GM19328 (cell line): ENCODE results near the gene LDLRAD4.

ENCODE experiments used
- ATAC-seq: cut with Tn5 transposase; IDR thresholded peaks from one replicate; pipeline ENCODE4 v1.9.1; 2021; ENCODE audit warnings: mild to moderate bottlenecking, moderate library complexity; ENCODE audit not compliant: unreplicated experiment

The LDLRAD4 gene

DNA sequence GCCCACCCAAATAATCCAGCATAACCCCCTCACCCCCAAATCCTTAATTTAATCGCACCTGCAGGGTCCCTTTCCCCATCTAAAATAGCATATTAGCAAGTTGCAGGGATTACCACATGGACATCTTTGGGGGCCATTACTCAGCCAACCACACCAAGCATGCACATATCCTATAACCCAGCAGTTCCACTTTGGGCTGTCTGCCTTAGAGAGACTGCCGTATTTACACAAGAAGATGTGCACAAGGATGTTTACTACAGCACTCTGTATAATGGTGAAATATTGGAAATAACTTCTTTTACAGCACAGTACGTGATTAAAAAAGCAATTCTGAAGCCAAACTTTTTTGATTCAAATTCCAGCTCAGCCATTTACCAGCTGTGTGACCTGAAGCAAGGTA, 17.3 kb upstream of the LDLRAD4 start:
- ATAC-seq = no peak

DNA sequence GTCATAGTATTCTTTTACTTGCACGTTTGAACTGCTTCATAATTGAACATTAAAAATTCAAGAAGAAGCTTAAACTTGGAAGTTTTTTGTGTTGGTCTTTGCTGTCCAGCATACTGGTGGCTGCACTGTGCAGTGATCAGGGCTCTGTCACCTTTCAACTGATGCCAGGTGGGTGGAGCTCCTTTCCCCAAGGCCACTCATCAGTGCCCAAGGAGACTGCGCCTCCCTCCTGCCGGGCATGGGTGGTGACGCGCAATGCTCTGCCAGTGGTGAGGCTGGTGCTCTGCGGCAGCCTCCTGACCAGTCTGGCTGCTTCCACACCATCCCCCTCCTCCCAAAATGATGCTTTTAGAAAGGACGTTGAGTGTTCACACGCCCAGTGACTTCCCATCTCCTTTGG, 16.0 kb upstream of the LDLRAD4 start:
- ATAC-seq = no peak

DNA sequence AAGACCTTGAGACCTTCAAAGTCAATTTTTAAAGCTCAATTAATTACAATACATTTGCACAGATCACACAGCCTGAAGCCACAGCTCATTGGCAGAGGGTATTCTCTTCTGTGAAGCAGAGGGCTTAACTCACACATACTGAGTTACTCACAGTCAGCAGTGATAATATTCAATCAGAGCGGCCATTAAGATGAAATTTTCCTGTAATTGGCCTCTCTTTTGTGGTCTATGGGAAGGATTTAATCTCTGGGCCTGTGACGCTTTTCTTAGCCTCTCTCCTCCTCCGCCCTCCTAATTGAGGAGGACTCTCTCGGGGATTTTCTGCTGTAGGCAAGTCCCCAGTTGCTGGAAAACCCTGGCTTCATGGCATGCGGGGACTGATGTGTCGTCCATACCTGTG, 12.3 kb upstream of the LDLRAD4 start:
- no peak for ATAC-seq

DNA sequence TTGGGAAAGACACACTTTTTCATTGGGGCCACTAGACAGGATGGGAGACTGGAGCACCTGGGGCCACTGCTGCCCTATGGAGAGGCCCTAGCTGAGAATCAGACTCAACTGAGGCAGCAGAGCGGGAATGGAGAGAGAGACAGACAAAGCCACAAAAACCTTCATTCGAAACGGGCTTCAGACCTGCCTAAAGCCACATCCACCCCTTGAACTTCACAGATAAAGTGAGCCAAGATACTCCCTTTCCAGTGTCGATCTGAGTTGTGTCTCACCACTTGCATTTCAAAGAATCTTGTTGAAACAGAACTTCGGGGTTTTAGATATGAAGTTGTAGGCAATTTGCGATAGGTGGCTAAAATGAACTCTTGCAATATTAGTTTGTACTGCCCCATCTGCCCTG, 11.3 kb upstream of the LDLRAD4 start:
- no peak for ATAC-seq

DNA sequence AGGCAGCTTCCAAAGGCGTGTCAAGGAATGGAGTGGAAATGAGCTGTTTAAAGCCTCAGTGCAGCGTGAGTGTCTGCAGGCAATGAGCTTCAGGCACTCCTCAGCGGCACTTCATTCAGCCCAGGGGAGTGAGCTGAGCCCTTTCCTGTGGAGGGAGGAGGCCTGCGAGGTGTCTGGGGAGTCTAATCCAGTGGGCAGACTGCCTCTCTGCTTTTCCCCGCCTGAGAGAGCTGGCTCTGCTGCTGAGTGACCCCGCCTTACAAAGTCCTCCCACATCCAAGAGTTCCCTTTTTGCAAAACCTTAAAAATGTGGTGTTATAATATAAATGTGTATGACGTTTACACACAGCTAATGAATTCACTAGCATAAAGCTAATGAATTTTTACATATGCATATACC, 7.0 kb upstream of the LDLRAD4 start:
- ATAC-seq = no peak

DNA sequence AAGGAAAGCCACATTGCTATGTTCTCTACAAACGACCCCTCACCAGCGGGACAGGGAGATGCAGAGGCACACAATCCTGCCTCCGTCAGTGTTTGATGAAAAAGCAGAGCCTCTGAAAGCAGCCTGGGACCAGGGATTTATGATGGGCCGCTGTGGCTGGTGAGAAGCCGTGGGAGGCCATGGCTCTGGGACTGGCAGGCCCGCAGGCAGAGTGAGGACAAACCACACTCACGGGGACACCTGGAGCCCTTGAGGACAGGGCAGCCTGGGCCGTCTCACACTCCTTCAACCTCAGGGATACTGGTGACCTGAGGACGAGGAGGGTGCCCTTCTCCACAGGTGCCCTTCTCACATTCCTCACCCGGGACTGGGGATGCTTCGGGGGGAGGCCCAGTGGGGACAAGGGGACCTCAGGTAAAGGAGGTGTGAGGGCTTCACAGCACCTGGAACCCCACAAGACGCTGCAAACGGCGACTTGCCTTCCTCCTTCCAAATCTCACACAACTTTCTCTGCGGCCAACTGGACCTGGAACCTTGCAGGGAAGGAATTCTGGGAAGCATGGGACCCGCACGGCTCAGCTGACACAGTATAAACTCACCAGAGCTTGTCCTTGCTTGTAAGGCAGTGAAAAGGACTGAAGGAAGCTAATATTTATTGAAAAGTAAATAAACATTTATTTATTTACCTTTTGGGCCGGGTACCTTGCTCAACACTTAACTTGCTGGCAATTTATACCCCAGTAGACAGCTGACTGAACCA, 5.3 kb upstream of the LDLRAD4 start:
- ATAC-seq = no peak

DNA sequence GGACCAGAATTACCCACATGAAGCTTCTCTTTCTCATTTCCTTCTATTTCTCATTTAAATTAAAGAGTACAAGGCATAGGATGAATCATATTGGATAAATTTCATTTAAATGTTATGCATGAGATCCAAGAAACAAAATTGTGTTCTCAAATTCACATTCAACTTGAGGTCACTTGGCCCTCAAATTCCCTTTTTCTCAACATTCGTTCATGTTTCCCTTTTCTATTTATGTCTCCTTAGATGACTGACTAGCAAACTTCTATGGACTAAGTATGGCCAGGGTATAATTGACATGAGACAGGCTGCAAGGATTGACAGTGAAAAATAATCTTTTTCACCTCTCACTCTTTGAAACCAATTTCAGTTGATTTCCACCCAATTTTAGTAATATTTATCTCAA, 4.0 kb upstream of the LDLRAD4 start:
- ATAC-seq = no peak

DNA sequence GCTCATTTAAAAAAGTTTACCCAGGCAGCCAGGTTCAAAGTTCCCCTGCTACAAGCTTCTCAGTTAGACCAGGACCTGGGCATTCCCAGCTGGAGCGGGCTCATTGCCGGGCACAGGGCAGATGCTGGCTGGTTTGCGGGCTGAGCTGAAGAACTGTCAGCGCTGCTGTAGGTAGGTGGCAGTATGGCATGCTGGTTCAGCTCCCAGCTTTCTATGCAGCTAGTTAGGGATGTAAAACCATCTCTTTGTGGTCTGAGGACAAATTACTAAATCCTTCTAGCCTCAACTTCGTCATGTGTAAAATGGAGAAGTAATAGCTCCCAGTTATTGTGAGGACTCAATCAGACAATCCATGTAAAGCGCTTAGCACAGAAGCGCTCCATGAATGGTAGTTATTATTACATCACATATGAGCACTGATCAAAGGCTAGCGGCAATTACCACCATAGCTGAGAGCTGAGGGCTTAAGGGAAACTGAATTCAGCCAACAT, 2.4 kb upstream of the LDLRAD4 start:
- ATAC-seq = no peak

DNA sequence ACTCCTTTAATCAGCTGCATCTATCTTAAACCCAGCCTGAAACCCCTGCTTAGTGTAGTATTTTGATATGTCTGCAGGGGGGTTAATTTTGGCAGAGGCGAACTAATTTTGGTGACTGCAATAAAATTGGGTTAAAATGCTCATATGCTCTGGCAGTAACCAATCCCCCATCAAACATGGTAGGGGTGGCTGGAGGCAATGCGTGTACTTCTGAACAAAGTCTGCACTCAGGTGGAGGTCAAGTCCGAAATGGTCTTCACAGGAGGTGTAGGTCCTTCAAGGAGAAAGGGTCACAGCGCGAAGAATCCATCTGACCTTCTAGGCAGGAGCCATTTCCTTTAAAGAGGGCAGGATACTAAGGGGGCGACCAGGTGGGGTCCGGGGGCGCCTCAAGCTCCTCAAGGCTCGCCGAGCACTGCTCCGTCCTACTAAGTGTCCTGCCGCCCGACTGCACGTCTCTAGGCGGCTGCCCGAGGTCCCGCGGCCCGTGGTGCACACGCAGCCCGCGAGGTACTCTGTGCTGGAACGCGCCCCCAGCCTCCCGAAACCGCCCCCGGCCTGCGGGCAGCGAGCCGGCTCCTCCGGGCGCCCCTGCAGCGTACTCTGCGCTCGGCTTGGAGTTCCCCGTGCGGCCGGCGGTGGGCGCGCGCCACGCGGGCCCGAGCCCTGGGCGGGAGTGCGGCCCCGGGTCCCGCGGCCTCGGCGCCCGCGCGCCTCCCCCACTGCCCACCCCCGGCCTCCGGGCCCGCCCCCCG, 1.7 kb upstream of the LDLRAD4 start:
- ATAC-seq = peak; percentile 53

DNA sequence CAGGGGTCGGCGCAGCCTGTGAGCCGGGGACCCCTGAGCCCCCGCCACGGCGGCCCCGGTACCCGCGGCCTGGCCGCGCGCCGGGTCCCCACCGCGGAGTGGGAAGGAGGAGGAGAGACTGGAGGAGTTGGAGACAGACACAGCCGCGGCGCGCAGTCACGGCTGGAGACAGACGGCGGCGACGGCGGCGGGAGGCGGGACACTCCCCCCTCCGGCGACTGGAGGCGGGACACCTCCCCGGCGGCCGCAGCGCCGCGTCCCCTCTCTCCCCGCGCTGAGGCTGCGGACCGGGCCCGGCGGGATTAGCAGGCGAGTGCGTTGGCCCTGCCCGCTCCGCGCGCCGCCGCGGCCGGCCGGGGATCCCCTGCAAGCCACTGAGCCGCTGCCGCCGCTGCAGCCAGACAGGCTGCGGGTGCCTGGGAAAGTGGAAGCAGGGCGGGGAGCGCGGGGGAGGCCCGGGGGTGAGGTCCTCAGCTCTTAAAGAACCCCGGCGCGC, 1.0 kb upstream of the LDLRAD4 start:
- ATAC-seq = peak; percentile 36

DNA sequence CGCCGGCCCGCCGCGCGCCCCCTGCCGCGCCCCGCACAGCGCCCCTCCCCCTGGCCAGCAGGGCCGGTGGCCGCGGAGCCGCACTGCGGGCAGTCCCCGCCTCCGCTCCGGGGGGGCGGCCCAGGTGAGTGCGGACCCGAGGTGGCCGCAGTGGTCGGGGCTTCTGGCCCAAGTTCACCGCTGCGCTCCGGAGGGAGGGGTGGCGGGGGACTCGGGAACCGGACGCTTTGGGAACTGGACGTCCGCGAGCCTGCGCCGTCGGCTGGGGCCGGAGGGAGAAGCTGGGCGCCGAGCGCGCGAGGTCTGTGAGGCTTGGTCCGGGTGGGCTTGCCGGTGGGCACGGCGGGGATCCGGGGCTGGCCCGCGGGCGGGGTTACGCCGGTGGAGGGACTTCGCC, 591 bp upstream of the LDLRAD4 start:
- no peak for ATAC-seq

DNA sequence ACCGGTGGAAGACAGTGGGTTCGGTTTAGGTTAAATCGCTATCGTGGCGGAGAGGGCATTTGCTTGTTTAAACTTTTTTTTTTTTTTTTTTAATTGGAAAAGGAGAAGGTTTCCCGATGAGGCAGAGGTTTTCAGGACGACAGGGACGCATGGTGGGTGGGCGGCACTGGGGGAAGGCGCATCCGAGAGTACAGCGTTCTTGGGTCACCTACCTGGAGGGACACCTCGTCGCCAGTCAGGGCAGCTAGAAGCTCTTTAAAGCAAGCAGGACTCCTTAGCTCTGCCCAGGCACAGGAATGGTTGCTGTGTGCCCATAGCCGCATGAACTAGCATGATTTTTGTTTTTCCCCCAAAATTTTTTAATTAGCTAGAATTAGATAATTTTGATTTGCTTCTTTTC, 437 bp downstream of the LDLRAD4 start:
- no peak for ATAC-seq

DNA sequence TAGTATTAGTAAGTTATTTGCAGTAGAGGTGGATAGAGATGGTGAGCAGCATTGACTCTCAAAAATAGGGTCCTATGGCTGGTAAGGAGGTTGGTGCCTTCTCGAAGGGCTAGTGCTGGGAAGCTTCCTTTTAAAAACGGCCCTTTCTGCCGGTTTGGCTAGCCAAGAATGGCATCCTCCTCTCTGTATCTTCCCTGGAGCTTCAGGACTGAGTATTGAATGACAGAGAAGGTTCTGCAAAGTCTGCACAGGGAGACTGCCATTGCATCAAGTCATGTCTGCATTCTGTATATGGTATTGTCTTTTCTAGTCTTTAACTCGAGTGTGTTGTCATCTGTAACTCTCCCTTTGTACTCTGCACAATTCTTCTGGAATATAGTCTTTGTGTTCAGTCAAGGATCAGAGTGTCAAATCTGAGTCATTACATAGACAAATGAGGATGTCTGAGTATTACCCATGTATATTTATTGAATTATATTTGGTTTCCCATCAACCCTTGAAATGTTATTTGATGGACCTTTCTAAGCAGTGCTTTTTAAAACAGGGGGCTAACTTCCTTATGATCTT, 1.1 kb downstream of the LDLRAD4 start:
- ATAC-seq = no peak

DNA sequence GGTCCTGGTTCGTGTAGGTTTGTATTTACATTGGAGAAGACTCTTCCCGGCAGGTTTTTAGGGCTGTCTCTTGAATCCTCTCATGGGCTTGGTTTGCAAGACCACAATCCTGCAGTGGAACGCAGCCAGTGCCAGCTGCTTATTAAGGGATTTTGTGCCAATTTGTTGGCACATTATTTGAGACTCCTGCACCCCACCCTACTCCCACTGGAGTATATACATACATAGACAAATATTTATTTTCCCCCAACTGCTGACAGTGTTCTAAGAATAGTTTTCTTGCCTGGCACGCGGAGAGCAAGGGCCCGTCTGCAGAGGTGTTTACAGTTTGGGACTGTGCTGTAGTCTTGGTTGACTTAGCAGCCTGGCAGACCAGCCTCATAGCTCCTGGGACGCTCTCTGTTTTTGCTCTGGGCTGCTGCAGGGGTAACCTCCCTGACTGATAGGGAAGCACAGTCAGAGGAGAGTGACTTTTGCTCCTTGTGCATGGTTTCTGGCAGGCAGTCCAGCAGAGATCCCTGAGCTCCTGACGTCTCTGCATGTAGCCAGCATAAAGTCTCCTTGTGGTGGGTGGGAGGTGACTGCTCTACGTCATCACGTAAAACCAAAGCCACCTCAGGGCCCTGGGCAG, 1.9 kb downstream of the LDLRAD4 start:
- ATAC-seq = no peak

DNA sequence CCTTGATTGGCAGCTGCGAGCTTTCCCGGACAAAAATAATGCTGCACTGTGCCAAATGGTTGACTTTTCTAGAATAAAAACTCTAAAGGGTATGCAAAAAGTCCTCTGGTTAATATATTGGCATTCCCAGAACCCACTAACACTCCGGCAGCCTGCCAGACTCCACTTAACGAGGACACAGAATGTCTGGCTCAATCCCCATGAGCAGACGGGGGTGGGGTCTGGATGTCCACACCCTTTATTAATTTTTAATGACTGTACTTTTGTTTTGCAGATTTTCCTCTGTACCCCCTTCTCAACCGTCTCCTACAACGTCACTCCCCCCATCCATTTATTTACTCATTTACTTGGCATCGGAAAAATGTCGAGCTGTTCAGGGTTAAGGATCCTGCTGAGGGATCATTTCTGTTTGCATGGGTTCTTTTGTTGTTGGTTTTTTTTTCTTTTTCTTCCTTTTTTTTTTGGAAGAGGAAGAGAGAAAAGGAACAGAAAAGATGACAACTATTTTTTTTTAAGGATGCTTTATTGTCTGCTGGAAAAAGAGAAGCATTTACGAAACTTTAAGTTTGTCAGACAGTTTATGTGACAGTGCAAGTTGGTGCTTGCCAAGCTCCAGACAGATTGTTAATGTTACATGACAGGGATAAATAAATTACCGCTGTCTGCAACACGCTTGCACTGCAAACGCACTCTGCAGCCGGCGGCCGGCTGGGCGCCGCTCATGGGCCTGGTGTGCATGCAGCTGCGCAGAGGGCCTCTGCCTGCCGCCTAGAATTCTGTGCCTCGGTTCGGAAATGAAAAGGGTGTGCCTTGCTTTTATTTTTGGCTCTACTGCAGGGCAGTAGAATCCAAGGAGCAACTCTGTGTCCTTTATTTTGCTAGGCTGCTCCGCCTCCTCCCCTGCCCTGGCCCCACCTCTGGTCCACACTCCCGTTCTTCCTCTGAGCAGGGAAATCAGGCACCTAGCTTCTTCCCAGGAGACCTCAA, 3.6 kb downstream of the LDLRAD4 start:
- ATAC-seq = no peak

DNA sequence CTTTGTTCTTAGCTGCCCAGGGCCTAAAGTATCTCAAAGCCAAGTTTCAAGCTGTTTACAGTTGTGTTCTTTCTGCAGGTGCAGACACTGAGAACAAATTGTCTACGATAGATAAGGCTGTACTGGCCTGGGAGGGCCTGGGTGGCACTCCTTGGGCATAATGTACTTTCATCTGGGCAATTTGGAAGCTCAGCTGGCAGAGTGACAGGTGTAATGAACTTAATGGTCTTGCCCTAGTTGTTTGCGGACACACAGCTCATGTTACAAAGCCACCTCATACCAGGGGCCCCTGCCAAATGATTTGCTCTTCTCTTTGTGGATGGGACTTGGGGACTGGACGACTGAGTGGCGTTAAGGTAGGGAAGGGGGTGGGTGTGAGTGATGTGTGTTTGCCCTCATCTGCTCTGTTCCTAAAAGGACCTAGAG, 4.3 kb downstream of the LDLRAD4 start:
- no peak for ATAC-seq

DNA sequence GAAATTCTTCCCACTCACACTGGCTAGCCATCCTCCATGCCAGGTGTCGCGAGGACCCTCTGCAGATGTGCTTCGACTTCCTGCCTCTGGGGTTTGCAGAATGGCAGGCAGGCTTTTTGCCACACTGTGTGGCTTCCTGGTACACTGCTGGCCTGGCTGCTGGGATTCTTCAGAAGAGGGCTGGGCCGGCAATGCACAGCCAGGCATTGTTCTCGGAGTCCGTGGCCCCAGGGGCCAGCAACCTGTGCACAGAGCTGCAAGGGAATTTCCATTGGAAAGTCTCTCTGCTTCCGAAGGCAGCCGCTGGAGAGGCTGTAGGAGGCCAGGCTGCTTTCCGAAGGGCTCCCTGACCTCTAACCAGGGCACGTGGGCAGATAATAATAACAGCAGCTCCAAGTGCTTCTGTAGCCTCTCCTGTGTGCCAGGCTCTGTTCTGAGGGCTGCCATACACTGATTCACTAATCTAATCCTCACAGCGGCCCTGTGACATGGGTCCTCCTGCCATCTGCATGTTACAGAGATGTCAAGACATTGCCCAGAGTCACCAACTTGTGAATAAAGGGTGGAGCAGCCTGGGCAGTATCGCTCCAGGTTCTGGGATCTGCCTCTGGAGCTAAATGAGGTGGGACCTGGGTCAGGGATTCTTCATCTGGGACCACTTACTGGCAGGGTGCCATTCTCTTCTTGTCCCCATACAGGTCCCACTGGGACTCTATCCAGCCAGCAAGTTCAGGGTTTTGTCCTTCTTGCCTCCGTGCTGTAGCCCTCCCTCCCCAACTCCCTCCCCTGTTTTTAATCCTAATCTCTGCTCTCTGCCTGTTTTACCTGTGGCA, 5.0 kb downstream of the LDLRAD4 start:
- ATAC-seq = no peak

DNA sequence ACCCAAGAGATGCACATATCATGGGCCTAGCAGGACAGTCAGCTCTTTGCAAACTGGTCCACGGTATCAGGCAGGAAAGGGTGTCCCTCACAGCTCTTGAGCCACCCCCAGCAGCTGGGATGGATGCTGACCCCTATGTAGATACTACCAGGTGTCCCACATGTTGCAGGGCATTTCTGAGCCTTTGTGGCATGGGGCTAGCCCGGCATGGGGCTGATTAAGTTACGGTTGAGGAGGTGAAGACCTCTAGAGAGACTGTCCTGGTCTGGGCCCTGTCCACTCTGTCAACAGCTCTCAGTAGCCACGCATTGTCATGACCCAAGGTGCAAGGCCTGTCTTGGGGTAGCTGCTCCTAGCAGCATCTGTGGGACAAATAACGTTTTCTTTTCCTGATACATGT, 6.7 kb downstream of the LDLRAD4 start:
- ATAC-seq = no peak

DNA sequence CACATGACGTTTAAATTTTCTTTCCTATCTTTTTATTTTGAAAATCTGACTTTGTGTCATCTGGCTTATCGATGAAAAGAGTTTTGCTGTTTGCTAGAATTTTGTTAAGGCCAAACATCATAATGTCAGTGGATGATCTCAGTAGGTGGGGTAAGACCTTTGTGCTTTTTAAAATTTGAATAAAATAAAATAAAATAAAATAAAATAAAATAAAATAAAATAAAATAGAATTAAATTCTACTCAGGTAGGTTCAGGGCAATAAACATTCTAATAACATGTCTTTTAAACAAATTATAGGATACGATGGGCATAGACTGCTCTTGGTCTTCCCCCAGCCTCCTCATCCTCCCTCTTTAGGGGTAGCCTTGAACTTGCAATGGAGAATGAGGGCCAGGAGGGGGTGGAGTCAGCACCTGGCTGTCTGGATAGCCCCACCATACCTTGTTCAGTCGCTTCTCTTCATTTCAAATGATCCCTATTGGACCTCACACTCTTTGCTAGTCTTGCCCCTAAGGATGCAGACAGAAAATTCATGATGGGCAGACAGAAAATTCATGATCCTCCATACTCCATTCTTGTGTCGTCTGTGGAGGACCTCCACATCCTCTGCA, 8.1 kb downstream of the LDLRAD4 start:
- ATAC-seq = no peak
